CD4-positive, alpha-beta T cell treated with Interleukin-6 for 4 hours (primary cell): ENCODE data around the gene NEUROG1.
"Not testable (repeated sequence)": the region's sequence is repeated elsewhere in the genome, so short reads cannot be mapped to it uniquely, and the experiment has no call there.

Source experiments
- DNase-seq: peaks from one replicate; pipeline ENCODE4 v3.0.0-alpha.2; 2020; ENCODE audit warnings: mixed read lengths

NEUROG1 gene

DNA sequence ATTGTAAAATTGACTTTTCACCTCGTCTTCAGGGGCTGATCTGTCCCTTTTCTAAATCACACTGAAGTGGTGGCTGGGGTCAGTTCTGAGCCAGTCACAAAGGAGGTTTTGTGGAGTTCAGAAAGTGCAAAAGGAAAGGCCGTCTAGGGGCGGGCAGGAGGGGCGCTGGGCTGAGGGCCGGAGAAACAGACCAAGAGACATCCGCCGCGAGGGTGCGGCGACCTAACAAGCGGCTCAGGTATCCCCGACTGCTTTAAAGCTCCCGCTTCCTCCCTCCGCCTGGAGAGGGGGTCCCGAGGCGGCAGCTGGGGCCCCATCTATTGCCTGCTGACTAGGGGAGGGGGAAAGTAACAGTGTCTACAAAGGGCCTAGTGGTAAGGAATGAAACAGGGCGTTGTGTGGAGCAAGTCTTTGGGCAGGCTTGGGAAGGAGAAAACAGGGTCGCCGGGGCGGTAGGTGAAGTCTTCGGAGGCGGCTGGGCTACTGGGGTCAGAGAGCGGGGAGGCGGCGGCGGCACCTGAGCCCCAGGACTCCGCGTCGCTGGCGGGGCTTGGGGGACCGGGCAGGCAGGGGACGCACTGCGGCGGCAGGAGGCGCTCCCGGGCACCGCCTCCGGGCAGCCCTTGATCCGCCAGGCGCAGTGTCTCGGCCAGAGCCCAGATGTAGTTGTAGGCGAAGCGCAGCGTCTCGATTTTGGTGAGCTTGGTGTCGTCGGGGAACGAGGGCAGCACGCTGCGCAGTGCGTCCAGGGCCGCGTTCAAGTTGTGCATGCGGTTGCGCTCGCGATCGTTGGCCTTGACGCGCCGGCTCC is 950 bp downstream of the NEUROG1 start:
- no peak for DNase-seq

DNA sequence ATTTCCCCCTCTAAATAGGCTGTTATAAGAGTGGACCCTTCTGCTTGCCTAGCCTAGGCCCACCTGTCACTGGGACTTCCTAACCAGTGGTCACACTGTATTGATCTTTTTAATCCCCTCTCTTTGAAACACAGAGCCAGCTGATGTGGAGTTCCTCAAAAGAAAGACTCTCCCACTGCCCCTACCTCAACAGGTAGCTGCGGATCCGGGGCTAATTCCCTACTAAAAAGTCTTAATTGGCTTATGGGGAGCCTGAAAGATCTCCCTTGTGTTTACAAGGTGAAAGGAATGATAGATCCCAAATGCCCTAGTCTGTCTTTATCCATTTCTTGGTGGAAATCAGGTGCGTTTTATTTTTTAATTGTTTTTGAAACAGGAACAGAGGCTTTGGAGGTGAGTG is 2.0 kb downstream of the NEUROG1 start:
- no peak for DNase-seq

DNA sequence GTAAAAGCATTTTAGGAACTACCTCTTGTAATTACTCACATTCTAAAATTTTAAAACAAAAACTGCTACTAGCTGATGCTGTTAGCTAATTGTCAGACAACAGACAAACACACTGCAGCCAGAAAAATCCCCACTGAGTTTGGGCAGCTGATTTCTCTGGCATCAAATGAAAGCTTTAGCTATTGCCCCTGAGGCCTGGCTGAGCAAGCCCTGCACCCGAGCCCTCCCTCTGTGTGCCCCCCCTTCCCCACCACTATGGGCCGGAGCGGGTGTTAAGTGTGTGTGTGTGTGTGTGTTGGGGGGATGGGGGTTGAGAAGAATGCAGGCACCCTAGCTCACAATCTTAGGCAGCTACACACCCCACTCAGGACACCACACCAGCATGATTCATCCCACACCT is 2.4 kb downstream of the NEUROG1 start:
- DNase-seq = no peak

DNA sequence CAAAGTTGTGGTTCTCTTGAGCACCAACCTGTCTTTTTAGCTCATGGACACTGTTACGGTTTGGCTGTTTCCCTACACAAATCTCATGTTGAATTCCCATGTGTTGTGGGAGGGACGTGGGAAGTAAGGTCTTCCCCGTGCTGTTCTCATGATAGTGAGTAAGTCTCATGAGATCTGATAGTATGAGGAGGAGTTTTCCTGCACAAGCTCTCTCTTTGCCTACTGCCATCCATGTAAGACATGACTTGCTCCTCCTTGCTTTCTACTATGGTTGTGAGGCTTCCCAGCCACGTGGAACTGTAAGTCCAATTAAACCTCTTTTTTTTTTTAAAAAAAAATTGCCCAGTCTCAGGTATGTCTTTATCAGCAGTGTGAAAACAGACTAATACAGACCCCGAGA is 6.2 kb downstream of the NEUROG1 start:
- DNase-seq = not testable (repeated sequence)

DNA sequence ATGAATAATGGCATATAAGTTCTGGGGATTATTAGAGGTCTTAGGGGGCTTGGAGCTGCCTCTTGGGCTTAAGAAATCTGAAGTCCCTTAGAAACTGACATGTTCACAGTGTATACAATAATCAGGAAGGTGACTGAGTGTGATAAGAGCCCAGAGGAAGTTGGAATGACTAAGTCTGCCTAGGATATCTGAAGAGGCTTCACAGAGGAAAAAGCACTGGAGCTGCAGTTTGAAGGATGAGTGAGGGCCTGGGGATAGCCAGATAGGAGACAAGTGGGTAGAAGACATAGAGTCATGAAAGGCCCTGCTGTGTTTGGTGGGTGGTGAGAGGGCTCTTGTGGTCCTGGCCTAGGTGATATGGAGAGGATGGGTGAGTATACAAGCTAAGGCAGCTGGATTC is 8.8 kb downstream of the NEUROG1 start:
- DNase-seq = no peak

DNA sequence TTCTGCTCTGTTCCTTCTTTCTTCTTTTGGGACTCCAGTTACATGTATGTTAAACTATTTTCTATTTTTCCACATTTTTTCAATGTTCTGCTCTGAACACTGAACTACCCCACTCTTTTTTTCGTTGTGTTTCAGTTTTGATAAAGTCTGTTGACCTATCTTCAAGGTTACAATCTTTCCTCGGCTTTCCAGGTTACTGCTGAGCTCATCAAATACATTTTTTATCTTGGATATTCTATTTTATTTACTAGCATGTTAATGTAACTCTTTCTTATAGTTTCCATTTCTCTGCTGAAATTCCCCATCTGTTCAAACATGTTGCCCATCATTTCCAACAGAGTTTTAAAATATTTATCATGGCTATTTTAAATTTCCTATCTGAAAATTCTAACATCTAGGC is 13.8 kb downstream of the NEUROG1 start:
- DNase-seq = no peak

DNA sequence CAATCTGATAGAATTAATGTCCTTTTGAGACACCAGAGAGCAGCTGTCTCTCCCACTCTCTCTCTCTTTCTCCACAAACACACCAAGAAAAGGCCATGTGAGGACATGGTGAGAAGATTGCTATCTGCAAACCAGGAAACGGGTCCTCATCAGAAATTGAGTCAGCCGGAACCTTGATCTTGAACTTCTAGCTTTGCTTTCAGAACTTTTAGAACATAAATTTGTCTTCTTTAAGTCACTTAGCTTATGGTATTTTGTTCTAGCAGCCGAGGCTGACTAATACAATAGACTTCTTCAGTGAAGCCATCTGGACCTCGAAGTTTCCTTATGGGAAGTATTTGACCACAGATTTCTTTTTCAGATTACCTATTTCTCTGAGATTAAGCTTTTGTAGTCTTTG is 18.1 kb downstream of the NEUROG1 start:
- DNase-seq = no peak

DNA sequence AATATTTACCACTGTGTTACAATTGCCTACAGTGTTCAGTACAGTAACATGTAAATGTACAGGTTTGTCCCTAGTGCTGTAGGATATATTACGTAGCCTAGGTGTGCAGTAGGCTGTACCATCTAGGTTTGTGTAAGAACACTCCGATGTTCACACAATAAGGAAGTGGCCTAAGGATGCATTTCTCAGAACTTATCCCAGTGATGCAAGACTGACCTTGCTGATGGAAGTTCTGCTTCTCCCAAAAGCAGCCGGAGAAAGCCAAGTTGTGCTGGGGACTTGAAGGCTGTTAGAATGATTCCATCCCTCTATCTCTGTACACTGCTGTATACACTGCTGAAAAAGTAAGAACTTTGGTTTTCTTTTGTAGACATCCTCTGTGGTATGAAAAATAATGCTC is 21.6 kb downstream of the NEUROG1 start:
- DNase-seq = no peak

DNA sequence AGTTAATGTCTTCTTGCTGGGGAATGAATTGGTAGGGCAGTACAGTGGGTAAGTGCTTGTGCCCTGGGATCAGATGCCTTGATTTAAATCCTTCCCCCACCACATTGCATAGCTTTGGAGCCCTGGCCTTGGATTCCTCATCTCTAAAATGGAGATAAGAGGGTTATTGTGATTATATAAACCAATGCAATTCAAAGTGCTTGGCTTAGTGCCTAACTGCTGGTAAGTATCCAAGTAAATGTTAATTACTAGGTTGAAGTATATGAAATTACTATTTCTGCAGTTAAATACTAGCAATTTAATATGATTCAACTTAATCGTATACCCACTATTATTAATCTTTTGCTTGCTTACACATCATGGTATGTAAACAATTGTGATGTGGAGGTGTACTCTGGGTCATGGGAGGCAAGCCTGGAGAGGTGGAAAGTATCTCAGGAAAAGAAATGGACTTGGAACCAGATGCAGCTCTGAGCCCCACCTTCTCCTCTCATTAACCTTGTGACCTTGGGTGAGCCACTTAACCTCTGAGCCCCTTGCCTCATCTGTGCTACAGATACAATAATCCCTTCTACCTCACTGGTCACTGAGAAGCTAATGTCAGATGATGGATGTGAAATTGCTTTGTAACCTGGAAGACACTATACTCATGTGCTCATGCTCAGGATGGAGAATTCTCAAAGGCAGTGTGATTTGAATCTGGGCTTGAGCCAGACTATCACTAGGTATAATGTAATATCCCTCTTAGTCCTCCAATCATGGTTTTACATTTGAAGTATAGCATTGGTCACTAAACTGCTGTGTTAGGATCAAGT is 23.8 kb downstream of the NEUROG1 start:
- no peak for DNase-seq

DNA sequence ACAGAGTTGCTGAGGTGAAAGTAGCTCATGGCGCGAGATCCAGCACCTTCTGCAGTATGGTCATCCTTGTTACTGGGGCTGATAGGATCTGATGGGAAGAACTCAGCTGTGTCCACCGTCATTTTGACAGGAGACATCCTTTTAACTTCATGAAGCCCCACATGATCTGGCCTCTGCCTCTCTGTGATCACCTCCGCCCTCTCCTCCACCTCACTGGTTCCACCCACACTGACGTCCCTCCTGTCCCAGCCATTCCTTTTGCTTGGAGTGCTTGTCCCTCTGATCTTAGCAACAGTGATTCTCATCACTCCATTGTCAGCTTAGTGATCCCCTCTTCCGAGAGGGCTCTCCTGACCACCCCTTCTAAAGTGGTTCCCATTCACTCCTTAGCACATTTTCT is 25.8 kb downstream of the NEUROG1 start:
- DNase-seq = no peak

DNA sequence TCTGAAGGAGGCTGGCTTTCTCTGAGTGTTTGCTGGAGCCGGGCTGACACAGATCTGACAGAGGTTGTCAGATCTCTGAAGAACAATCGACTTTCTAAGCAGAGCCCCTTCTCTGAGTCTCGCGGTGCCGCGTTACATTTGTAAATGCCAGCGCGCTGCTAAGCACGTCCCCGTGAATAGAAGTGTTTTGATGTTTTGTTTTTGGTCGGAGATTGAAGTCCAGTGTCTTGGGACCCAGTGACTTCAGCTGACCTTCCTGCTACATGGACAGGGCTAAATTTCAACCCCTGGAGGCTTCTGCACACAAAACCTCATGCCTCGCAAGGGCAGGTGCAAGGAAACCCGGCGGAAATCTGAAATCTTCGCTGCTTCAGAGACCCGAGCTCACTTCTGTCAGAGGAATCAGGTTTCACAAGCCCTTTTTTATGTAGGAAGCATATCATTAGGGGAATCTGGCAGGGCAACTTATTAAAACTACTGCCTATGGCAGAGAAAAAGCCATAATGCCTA is 27.2 kb downstream of the NEUROG1 start:
- DNase-seq = no peak

DNA sequence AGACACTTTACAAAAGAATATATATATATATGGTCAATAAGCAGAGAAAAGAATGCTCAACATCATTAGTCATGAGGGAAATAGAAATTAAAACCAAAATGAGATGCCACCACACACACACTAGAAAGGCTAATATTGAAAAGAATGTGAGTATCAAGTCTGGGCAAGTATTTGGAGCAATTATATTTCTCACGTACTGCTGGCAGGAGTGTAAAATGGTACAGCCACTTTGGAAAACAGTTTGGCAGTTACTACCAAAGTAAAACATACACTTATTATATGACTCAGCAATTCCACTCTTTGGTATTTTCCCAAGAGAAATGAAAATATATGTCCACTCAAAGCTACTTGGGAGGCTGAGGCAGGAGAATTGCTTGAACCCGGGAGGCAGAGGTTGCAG is 29.8 kb downstream of the NEUROG1 start:
- DNase-seq = no peak

DNA sequence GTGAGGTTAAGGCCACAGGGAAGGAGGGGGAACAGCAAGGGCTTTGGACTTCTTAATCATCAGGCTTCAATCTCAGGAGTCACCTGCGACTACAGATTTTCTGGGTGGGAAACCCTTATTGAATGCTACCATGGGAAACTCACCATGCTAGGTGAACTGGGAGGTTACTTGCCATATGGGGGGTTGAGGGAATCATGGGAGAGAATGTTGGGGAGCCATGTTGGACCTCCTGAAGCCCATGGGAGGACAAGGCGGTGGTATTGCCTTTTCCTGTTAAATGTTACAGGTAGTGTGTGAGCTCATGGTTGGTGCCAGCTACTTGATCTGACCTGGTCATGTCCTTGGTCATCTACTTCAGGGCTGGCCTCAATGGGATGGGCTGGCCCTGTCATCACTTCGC is 31.4 kb downstream of the NEUROG1 start:
- no peak for DNase-seq

DNA sequence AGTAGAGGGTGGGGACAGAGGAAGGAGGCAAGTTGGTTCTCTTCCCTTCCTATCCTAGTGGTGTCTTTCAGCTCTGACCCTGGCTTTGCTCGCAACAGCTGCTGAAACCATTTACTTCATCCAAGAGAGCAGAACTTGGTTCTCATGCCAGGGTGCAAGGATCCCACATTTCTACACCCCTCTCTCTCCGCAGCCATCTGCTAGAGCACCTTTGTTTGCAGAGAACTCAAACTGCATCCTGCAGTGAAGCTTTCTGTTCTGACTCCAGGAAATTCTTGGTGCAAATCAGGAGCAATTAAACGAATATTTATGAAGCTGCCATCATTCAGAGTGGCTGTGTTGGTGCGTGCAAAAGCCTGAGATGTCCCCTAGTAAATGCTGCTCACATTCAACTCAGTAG is 31.9 kb downstream of the NEUROG1 start:
- DNase-seq = no peak

DNA sequence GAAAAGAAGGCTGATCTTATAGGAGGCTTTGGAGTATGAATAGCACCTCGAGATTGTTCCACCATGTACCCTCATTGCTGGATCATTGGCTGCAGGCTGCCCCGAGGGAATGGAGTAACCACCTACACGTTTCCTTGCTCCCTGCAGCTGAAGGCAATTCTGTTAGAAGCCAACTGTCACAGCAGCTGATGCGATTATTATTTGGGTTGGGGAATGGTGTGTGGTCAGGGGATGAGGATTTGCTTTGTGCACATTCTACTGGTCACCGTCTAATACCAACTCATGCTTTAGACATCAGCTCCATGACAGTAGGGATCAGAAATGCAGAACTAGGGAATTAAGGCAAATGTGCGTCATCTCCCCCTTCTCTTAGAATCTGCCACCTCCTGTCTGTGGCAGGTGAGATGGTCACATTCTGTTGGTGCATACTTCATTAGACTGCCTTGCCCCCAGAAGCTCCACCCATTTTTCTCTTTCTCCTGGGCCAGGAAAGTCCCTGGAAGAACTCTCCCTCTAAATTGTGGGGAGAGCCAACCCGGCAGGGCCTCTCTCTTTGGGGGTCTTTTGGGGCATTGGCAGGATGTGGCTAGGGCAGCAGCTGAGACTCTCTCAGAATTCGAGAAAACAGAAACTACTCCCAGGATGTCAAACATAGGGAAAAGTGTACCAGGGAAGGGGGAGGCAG is 32.8 kb downstream of the NEUROG1 start:
- DNase-seq = no peak

DNA sequence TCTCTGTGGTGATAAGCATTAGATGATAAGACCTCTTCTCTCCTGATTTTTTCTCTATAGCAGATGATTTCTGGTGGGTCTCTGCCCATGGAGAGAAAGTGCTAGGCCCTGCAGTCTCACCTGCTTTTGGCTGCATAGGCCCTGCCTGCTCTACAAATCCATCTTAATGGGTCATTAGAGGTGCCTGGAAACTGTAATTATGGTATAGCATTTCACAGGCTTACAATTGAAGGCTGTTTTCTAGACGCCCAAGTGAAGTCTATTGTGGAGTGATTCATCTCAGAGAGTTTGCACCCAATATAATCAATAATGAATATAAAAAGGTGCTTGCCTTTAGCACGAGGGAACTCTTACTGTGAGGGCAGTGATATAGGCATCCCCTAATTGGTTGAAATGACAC is 33.8 kb downstream of the NEUROG1 start:
- no peak for DNase-seq

DNA sequence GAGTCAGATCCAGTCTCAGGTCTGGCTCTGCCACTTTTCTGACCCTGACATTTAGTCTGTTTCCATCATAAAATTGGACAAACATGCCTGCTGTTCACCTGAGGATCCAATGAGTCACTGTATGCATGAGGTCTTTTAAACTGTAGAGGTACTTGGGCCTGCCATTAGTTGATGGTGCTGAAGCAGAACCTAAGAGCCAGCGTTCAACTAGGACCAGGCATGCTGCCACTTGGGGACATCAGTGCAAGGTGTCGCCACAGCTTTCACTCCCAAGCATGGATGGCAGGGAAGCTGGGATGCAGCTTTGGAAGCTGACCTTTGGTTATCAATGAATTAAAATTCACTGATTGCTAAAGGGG is 37.1 kb downstream of the NEUROG1 start:
- DNase-seq = no peak

DNA sequence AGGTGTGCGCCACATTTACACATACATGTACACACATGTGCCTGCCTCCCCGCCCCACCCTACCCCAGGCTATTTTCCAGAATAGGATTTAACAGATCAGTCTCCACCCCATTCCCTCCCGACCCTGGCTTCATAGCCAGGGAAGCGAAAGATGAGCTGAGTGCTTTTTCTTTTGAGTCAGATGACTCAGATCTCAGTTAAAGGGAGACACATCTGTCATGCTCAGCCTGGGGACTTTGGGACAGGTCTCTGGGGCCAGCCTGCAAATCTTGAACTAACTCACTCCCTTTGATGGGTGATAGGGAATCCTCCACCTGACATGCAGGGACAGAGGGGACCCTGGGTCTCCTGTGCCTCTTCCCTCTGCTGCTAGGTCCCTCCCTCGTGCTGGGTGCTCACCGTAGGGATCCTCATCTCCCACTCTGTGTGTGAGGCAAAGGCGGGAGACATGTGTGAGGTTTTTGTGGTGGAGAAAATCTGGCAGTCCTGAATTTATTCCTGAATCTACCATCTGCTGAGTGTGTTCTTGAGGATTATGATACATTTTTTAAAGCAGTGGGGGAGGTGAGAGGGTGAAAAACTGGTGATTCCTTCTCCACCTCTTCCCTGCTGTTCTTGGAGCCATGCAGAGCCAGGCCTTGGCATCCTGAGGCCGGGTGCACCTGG is 37.7 kb downstream of the NEUROG1 start:
- DNase-seq = no peak

DNA sequence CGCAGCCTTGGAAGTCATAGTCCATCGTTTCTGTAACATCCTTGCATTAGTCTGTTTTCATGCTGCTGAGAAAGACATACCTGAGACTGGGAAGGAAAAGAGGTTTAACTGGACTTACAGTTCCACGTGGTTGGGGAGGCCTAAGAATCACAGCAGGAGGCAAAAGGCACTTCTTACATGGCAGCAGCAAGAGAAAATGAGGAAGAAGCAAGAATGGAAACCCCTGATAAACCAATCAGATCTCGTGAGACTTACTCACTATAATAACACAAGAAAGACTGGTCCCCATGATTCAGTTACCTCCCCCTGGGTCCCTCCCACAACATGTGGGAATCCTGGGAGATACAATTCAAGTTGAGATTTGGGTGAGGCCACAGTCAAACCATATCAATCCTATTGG is 40.2 kb downstream of the NEUROG1 start:
- DNase-seq = not testable (repeated sequence)

DNA sequence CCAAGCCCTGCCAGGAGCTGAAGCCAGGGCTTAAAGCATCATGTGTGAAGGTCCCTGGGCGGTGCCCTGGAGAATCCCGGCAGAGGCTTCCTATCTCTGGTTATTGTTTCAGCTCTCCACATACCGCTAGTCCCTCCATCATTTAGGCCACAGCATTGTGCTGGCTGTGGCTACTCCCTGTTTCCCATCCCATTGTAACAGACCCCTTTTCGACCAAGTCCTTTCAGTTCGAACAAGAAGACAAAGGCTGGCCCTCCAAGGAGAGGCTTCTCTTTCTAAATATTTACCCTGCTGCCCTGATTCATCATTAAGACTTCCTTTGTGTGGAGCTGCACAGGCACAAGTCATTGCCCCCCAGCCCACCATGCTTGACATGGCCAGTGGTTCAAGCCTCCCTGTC is 41.6 kb downstream of the NEUROG1 start:
- DNase-seq = no peak

DNA sequence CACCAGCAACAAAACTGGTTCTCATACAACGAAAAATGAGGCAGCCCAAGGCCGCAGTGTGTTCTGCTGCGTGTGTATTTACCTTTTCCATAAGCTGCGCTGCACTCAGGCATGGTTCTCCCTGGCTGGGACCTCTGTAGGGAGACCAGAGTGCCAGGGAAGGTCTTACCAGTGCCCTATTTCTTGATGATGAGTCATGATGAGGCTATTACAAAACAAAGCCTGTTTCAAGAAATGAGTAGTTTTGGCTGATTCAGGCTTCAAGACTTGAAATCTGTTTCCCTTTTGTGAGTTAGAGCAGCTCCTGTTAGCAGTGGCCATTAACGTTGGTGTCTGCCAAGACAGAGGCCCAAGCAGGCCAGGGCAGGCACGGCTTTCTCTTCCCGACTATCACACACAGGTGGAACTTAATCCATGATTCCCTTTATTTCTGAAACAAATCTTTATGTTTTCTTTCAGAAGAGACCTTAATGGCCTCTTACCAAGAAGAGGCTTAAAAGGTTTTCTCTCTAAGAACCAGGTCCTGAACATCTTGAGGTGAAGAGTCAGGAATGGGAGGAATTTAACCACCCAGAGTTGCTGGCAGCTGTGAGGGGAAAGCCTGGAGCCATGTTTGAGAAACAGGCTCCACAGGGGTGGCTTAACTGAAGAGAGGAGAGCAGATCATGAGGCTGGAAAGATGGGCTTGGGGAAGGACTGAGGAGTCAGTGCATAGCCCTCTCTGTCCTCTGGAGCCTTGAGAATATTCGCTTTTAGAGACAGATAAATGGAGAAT is 42.2 kb downstream of the NEUROG1 start:
- no peak for DNase-seq

DNA sequence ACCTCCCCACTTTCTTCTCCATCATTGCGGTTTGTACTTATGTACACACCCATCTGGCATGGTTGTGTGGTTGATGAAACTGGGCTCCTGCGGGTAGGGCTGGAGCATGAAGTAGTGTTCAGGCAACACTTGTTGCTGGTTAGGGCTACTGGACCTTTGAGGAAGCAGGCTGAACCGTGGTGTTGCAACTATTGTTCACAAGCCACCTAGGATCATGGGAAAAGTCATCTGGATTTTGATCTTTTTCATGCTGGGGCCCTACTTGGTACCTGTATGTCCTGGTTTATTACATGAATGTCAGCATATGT is 43.5 kb downstream of the NEUROG1 start:
- no peak for DNase-seq
